ENCODE data around the gene GLRX. TPM values are rescaled to one million over a fixed set of nuclear protein-coding genes. Genes with fewer than 3 reads are reported as not detected.
"Not testable (repeated sequence)": the region's sequence is repeated elsewhere in the genome, so short reads cannot be mapped to it uniquely, and the experiment has no call there.

The GLRX gene
- polyA plus RNA-seq, 6 donors from 2014 or later, result 57.4 to 104 (median 77.4) TPM

DNA sequence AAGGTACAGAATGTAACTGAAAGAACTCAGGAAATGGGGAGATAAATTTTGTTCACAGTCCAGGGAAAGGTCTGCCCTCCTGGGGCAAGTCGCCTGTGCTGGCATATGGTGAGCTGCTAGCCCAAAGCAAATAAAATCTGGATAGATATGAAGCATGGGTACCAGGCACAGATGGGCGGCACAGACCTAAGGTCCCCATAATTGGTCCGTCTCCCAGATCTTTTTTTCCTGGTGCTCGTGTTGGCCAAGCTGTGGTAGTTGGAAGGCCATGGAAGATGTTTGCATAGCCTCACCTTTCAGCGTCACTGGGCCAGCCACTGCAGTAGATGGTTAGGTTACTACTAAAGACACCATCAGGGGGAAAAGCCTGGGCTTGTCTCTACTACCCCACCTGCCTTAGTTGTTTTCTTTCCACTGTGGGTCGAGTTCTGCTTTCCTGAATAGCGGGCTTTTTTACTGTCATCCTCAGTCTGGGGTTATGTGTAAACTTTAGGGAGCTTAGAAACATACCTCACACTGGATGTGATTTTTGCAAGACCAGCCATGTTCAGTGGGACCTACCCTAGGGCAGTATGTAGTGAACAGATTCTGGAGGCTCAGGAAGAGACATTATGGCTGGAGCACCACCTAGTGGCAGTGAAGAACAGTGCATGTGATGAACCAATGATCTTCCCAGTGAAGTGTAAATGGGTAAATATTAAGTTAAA, 24.2 kb upstream of the GLRX start:
- Mint-ChIP-seq H3K9me3 (no peaks in the 10 kb centered on the region), H3K27me3 (no peaks in the 10 kb centered on the region), H3K4me3 (no peak overlapping the region), H3K27ac (no peak overlapping the region), H3K36me3 (no peaks in the 10 kb centered on the region), H3K4me1 (peaks cover 11 to 14% (median 12%) of the 10 kb centered on the region in 3 donors)
- ATAC-seq (ENCODE audit: low read depth in 2 of 2) (peak; percentile 66 to 74), DNase-seq (peak; percentile 62)

DNA sequence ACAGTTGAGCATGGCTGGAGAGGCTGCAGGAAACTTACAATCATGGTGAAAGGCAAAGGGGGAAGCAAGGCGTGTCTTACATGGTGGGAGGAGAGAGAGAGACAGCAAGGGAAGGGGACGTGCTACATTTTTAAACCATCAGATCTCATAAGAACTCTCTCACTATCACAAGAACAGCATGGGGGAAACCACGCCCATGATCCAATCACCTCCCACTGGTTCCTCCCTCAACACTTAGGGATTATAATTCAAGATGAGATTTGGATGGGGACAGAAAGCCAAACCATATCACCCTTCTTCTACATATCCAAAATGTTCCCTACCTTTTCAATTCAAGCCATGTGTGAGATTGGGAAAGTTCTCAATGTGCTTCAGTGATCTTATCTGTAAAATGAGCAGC, 22.9 kb upstream of the GLRX start:
- Mint-ChIP-seq H3K9me3 (no peaks in the 10 kb centered on the region), H3K27me3 (no peaks in the 10 kb centered on the region), H3K27ac (peak overlapping the region in 2 of 6 donors; percentile 46 to 57), H3K4me1 (peaks cover 20 to 25% (median 22%) of the 10 kb centered on the region in 3 donors), H3K4me3 (no peak overlapping the region), H3K36me3 (no peaks in the 10 kb centered on the region)
- ATAC-seq (ENCODE audit: low read depth in 2 of 2), result no peak
- no peak for DNase-seq

DNA sequence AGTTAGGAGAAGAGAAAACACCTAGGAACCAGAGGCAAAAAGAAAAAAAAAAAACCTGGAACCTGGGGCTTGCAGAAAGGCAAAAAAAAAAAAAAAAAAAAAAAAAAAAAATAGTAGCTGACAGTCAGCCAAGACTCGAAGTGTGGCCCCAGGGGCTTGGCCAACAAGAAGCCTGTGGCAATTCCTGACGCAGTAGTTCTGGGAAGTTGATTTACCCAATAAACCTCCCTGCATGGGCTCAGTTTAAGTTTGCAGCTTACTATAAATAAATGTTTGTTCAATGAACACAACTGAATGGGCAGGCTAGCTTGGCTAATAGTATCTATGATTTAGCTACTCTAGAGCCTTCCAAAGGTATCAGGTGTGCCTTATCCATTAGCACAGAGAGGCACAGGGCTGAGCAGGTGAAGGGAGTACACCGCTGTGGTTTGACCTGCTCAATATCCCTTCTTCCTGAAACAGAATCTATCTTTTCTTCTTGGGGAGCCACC, 21.3 kb upstream of the GLRX start:
- peak overlapping the region in 5 of 6 donors; percentile 51 to 93 (median 75) for H3K27ac Mint-ChIP-seq
- no peaks in the 10 kb centered on the region for H3K36me3 Mint-ChIP-seq
- peaks cover 24 to 35% (median 35%) of the 10 kb centered on the region in 3 donors for H3K4me1 Mint-ChIP-seq
- no peak overlapping the region for H3K4me3 Mint-ChIP-seq
- H3K9me3 Mint-ChIP-seq, result no peaks in the 10 kb centered on the region
- no peak for DNase-seq
- no peaks in the 10 kb centered on the region for H3K27me3 Mint-ChIP-seq
- ATAC-seq (ENCODE audit: low read depth in 2 of 2), result no peak

DNA sequence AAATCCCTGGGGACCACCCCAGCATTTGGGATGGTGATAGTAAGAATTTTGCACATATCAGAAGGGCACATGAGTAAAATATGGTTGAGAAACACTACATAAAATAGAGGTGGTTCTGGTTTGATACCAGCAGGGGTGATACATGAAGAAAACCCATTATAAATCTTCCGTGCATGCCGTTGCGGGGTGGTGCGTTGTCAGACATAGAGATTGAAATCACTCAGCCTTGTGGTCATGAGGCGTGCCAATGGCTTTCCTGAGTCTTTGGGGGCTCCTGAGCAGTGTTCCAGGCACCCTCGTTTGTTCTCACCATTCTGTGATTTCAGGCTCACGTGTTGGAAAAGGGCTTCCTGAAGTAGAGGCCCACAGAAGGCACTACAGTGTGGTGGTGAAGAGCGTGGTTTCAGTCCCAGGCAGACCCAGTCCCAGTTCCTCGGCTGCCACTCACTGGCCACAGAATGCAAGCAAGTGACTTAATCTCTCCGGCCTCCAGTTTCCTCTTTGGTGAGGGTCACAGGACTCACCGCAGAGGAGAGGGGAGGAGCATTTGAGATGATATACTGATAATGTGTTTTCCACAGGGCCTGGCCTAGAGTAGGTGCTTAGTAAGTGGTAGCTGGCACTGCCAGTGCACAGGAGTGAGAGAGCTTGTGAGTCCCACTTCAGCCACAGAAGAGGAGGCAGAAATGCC, 20.5 kb upstream of the GLRX start:
- ATAC-seq (ENCODE audit: low read depth in 2 of 2) (peak; percentile 84 to 87), DNase-seq (peak; percentile 53)
- no peaks in the 10 kb centered on the region for H3K27me3 Mint-ChIP-seq
- no peaks in the 10 kb centered on the region for H3K36me3 Mint-ChIP-seq
- H3K4me3 Mint-ChIP-seq, result peak overlapping the region in 4 of 8 donors; percentile 42 to 64 (median 54)
- no peaks in the 10 kb centered on the region for H3K9me3 Mint-ChIP-seq
- peak overlapping the region; percentile 51 to 93 (median 70) for H3K27ac Mint-ChIP-seq
- H3K4me1 Mint-ChIP-seq, result peaks cover 24 to 38% (median 36%) of the 10 kb centered on the region in 3 donors

DNA sequence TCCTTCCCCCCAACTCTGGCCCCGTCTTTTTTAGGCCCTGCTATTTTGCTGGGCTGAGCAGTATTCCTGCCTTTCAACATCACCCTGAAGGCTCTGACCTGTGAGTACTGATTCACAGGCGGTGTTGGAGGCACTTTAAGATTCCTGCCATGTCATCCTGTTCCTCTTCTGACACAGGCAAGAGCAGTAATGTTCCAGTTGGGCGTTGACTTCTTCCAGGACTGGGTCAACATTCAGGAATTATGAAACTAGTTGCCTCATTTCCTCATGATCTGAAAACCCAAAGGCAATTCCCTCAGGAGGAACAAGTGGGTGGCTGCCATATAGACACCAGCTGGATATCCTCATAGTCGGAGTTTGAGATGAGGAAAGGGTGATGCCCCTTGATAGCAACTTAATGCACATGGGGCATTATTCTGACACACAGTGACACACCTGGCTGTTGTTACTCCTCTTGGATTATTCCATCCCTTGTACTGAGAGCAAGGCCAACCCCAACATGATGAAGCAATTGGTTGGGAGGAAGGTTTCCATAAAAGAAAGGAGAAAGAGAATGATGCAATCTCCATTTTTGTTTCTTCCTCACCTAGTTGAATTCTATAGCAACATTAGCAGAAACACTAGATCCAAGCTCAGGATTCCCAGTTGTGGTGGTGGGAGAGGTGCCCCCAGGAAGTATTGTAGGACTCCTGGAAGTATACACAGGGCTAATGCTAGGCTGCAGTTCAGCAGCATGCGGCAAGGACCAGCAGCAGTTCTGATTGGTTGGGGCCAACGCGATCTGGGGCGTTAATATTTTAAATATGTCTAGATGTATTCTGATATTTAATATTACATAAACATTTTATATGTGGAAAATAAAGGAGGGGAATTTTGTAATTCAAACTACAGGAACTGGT, 19.6 kb upstream of the GLRX start:
- Mint-ChIP-seq H3K9me3 (no peaks in the 10 kb centered on the region), H3K36me3 (no peaks in the 10 kb centered on the region), H3K4me1 (peaks cover 24 to 44% (median 42%) of the 10 kb centered on the region in 3 donors), H3K27me3 (no peaks in the 10 kb centered on the region), H3K4me3 (peak overlapping the region in 1 of 8 donors; percentile 64), H3K27ac (peak overlapping the region in 1 of 6 donors; percentile 58)
- DNase-seq (no peak), ATAC-seq (ENCODE audit: low read depth in 2 of 2) (no peak)

DNA sequence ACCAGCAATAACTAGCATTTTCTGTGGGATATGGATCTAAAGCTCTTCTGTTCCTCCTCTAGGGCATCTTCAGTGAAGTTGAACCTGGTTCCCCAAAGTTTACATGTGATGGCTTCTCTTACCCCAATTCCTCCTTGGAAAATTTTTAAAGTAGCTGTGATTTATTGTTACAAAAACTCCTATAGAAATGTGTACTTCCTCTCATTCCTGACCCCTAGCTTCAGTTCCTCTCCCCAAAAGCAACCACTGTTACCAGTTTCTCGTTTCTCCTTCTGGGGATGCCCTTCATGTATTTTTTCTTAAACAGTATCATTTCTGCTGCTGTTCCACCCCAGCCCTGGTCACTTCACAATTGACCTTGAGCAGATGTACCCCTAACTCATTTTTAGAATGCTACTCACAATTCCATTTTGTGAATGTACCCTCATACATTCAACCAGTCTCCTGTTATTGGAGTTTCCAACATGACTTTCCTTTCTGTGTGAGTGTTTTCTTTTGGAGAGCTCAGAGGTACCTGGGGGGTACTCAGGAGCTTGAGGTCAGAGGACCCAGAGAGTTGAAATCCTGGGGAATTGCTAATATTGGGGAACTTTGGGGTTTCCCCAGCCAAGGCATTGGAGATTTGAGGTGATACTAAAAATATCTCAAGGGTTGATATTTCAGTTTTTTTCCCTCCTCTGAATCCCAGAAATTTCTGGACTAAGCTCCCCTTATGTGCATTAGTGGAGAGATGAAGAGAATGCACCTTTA, 18.6 kb upstream of the GLRX start:
- peak in 1 of 2 donors; percentile 19 for ATAC-seq (ENCODE audit: low read depth in 2 of 2)
- no peaks in the 10 kb centered on the region for H3K36me3 Mint-ChIP-seq
- H3K9me3 Mint-ChIP-seq, result no peaks in the 10 kb centered on the region
- no peak for DNase-seq
- peaks cover 28 to 52% (median 50%) of the 10 kb centered on the region in 3 donors for H3K4me1 Mint-ChIP-seq
- no peaks in the 10 kb centered on the region for H3K27me3 Mint-ChIP-seq
- H3K27ac Mint-ChIP-seq, result peak overlapping the region in 4 of 6 donors; percentile 12 to 61 (median 22)
- H3K4me3 Mint-ChIP-seq, result peak overlapping the region in 1 of 8 donors; percentile 37

DNA sequence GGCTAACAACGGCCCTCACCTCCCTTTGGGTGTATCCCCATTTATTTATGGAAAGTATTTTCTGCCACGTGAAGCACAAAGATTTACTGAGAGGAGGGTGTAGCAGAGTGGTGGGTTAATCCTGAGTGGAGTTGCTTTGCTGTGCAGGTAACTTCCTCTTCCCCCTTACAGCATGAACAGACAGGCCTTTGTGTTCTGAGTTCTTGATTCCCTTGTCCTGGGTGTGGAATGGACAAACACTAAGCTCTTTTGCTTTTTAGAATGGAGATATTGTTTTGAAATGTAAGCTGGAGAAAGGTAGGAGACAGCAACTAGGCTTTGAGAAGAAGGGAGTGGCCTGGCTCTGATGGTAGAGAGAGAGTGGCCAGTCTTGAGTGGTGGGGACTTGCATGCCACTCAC, 17.1 kb upstream of the GLRX start:
- DNase-seq, result no peak
- H3K36me3 Mint-ChIP-seq, result no peaks in the 10 kb centered on the region
- ATAC-seq (ENCODE audit: low read depth in 2 of 2), result no peak
- no peaks in the 10 kb centered on the region for H3K27me3 Mint-ChIP-seq
- H3K9me3 Mint-ChIP-seq, result no peaks in the 10 kb centered on the region
- peak overlapping the region in 3 of 6 donors; percentile 9 to 53 (median 33) for H3K27ac Mint-ChIP-seq
- H3K4me1 Mint-ChIP-seq, result peaks cover 36 to 63% (median 59%) of the 10 kb centered on the region in 3 donors
- peak overlapping the region in 1 of 8 donors; percentile 2 for H3K4me3 Mint-ChIP-seq

DNA sequence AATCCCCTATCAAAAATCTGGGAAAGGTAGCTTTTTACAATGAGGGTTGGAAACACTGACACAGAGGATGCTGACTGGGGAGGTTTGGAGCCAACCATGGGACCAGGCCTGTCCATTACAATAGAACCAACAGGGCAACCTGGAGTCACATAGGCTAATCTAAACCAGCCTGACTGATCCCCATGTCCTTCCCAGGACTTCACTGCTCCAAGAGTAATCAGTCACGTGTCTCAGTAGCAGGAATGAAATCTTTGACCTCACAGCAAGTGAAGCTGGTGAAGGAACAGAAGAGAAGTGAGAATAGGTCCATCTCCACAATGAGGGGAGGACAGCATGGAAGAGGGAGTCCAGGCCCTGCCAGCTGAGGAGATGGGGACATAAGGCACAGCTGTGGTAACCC, 16.0 kb upstream of the GLRX start:
- ATAC-seq (ENCODE audit: low read depth in 2 of 2), result no peak
- peaks cover 44 to 73% (median 69%) of the 10 kb centered on the region in 3 donors for H3K4me1 Mint-ChIP-seq
- peak overlapping the region in 1 of 6 donors; percentile 64 for H3K27ac Mint-ChIP-seq
- H3K9me3 Mint-ChIP-seq, result no peaks in the 10 kb centered on the region
- no peak for DNase-seq
- no peaks in the 10 kb centered on the region for H3K36me3 Mint-ChIP-seq
- H3K27me3 Mint-ChIP-seq, result no peaks in the 10 kb centered on the region
- no peak overlapping the region for H3K4me3 Mint-ChIP-seq

DNA sequence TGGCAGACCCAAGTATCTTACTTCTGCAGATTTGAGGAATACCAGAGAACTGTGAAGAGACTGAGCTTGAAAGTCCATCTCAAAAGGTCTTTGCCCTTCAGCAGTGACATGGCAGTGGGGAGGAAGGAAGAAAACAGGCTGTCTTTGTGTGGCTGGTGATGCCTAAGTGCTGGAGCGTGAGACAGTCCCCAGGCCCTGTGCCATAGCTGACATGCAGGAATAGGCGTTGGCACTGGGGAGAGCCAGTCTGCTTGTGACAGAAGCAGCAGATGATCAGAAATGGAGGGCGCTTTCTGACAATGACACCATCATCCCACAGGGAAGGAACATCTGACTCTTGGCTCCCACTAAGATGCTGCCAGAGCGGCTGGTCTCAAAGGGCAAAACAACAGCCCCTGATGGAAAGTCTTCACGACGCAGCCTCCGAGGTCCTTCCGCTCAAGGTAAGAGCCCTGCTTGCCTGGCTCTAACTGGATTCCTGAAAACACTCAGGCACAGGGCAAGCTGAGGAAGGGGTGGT, 15.5 kb upstream of the GLRX start:
- no peaks in the 10 kb centered on the region for H3K9me3 Mint-ChIP-seq
- peaks cover 41 to 73% (median 66%) of the 10 kb centered on the region in 3 donors for H3K4me1 Mint-ChIP-seq
- no peak overlapping the region for H3K4me3 Mint-ChIP-seq
- H3K36me3 Mint-ChIP-seq, result no peaks in the 10 kb centered on the region
- ATAC-seq (ENCODE audit: low read depth in 2 of 2), result no peak
- DNase-seq, result no peak
- no peaks in the 10 kb centered on the region for H3K27me3 Mint-ChIP-seq
- H3K27ac Mint-ChIP-seq, result peak overlapping the region in 5 of 6 donors; percentile 19 to 70 (median 64)

DNA sequence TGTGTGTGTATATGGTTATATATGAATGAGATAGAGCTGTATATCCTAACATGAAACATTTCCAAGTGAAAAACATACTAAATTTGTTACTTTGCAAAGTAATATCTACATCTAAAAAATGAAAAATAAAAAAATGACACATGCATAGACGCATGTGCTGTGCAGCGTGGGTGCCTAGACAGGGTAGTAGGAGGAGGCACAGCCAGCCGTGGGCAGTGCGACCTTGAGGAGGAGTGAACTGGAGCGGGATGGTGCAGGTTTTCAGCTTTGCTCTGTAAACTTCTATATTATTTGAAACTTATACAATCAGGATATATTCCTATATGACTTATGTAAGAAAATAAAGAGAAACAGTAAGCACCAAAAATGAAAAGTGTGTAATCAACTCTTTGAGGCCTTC, 15.0 kb upstream of the GLRX start:
- H3K27me3 Mint-ChIP-seq, result no peaks in the 10 kb centered on the region
- H3K36me3 Mint-ChIP-seq, result no peaks in the 10 kb centered on the region
- no peak for DNase-seq
- no peak for ATAC-seq (ENCODE audit: low read depth in 2 of 2)
- peak overlapping the region in 2 of 8 donors; percentile 6 to 90 for H3K4me3 Mint-ChIP-seq
- H3K4me1 Mint-ChIP-seq, result peaks cover 41 to 72% (median 66%) of the 10 kb centered on the region in 3 donors
- no peaks in the 10 kb centered on the region for H3K9me3 Mint-ChIP-seq
- H3K27ac Mint-ChIP-seq, result peak overlapping the region in 5 of 6 donors; percentile 68 to 84 (median 79)

DNA sequence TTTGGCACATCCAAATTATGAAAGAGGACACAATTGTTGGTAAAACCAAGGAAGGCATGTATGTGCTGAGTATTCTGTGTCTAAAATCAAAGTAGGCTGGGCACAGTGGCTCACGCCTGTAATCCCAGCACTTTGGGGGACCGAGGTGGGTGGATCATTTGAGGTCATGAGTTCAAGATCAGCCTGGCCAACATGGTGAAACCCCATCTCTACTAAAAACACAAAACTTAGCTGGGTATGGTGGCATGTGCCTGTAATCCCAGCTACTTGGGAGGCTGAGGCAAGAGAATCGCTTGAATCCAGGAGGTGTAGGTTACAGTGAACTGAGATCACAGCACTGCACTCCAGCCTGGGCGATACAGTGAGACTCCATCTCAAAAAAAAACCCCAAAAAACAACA, 14.4 kb upstream of the GLRX start:
- Mint-ChIP-seq H3K4me1 (peaks cover 40 to 72% (median 68%) of the 10 kb centered on the region in 3 donors), H3K4me3 (peak overlapping the region in 2 of 8 donors; percentile 39 to 90), H3K27ac (peak overlapping the region in 5 of 6 donors; percentile 39 to 79 (median 68))
- ATAC-seq (ENCODE audit: low read depth in 2 of 2); H3K27me3 Mint-ChIP-seq; DNase-seq; H3K36me3 Mint-ChIP-seq; H3K9me3 Mint-ChIP-seq: not testable (repeated sequence)

DNA sequence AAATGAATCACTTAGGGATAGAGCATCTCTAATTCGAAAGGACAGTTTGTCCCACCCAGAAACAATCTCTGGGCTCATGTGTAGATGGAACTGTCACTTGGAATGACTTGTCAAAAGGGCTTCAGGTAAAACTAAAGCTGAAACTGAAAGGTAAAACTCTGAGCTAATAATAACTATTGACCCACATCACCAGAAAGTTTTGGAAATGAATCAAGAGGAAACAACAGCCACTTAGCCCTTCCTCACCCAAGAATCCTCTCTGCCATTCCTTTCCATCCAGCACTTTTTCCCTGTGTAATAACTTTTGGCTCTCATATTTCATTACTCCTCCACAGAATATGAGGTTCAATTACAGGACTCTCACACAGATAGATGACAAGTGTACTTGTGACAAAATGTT, 14.0 kb upstream of the GLRX start:
- Mint-ChIP-seq H3K4me3 (peak overlapping the region in 3 of 8 donors; percentile 39 to 98 (median 90)), H3K9me3 (no peaks in the 10 kb centered on the region), H3K27me3 (no peaks in the 10 kb centered on the region), H3K36me3 (no peaks in the 10 kb centered on the region), H3K27ac (peak overlapping the region in 5 of 6 donors; percentile 39 to 79 (median 68)), H3K4me1 (peaks cover 40 to 72% (median 72%) of the 10 kb centered on the region in 3 donors)
- ATAC-seq (ENCODE audit: low read depth in 2 of 2) (no peak), DNase-seq (no peak)

All from naive B cell (primary cell).